HEK293T (cell line): ENCODE results near the gene EXOC4.

Experiments
- CTCF ChIA-PET: fragments of 350-600 bp; formaldehyde crosslinking; extraction: SDS; loops from one replicate; lab custom pipeline; 2021; ENCODE audit warnings: antibody characterized with exemption, inconsistent platforms; lab: Yijun Ruan, JAX
- POLR2A ChIA-PET: fragments of 350-600 bp; formaldehyde crosslinking; extraction: SDS; loops from one replicate; lab custom pipeline; 2020; ENCODE audit warnings: antibody characterized with exemption, inconsistent platforms; lab: Yijun Ruan, JAX
- DNase-seq: peaks from one replicate; pipeline ENCODE4 v3.0.0; 2012; ENCODE audit warnings: mixed read lengths; ENCODE audit errors: extremely low spot score
- ARNT ChIP-seq: fragments of 450-650 bp; IDR thresholded peaks from 2 replicates; pipeline ENCODE4 v1.6.1; 2017; ENCODE audit warnings: mild to moderate bottlenecking
- BHLHE40 ChIP-seq: fragments of 450-650 bp; IDR thresholded peaks from 2 replicates; pipeline ENCODE4 v1.6.1; 2016; ENCODE audit warnings: mild to moderate bottlenecking, moderate library complexity, borderline replicate concordance
- CTBP1 ChIP-seq: fragments of 450-650 bp; IDR thresholded peaks from 2 replicates; pipeline ENCODE4 v1.6.1; 2016; ENCODE audit warnings: borderline replicate concordance
- ELF4 ChIP-seq: fragments of 450-650 bp; IDR thresholded peaks from 2 replicates; pipeline ENCODE4 v1.6.1; 2017; ENCODE audit warnings: antibody characterized with exemption
- FOXA1 ChIP-seq: fragments of 450-650 bp; IDR thresholded peaks from 2 replicates; pipeline ENCODE4 v1.6.1; 2016; ENCODE audit warnings: mild to moderate bottlenecking
- FOXK2 ChIP-seq: fragments of 450-650 bp; IDR thresholded peaks from 2 replicates; pipeline ENCODE4 v1.6.1; 2016; ENCODE audit warnings: mild to moderate bottlenecking
- FOXM1 ChIP-seq: fragments of 450-650 bp; IDR thresholded peaks from 2 replicates; pipeline ENCODE4 v1.6.1; 2017; ENCODE audit warnings: mild to moderate bottlenecking, borderline replicate concordance
- HDGF ChIP-seq: fragments of 450-650 bp; IDR thresholded peaks from 2 replicates; pipeline ENCODE4 v1.6.1; 2017; ENCODE audit warnings: antibody characterized with exemption, borderline replicate concordance
- L3MBTL2 ChIP-seq: fragments of 450-650 bp; conservative IDR thresholded peaks from 2 replicates; pipeline ENCODE4 v1.6.1; 2016; ENCODE audit warnings: mild to moderate bottlenecking
- LEF1 ChIP-seq: fragments of 450-650 bp; IDR thresholded peaks from 2 replicates; pipeline ENCODE4 v1.6.1; 2017; ENCODE audit warnings: mild to moderate bottlenecking, borderline replicate concordance
- NFRKB ChIP-seq: fragments of 450-650 bp; IDR thresholded peaks from 2 replicates; pipeline ENCODE4 v1.6.1; 2016; ENCODE audit warnings: mild to moderate bottlenecking, moderate library complexity
- SP1 ChIP-seq: fragments of 450-650 bp; IDR thresholded peaks from 2 replicates; pipeline ENCODE4 v1.6.1; 2017
- SUZ12 ChIP-seq: fragments of 450-650 bp; IDR thresholded peaks from 2 replicates; pipeline ENCODE4 v1.6.1; 2016; ENCODE audit warnings: mild to moderate bottlenecking
- TARDBP ChIP-seq: fragments of 450-650 bp; IDR thresholded peaks from 2 replicates; pipeline ENCODE4 v1.6.1; 2016
- ZNF384 ChIP-seq: fragments of 450-650 bp; IDR thresholded peaks from 2 replicates; pipeline ENCODE4 v1.6.1; 2016
- TF ChIP-seq, protein P1 (sequence below): fragments of 450-650 bp; IDR thresholded peaks from 2 replicates; pipeline ENCODE4 v1.6.1; 2016

Gene EXOC4

DNA sequence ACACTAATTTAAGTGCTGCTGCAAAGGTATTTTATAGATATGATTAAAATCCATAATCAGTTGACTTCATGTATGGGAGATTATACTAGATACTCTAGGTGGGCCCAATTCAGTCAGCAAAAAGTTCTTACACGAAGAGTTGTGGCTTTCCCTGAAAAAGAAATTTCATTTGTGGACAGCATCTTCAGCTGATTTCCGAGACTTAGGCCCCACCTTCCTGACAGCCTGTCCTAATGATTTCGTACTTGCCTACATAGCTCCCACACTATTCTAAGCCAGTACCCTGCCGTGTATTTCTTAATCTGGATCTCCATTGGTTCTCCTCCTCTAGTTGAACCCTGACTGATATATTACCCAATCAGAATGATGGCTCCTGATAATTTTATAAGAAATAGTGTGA is 297.9 kb downstream of the EXOC4 start:
- POLR2A ChIA-PET = no interaction called here
- TF ChIP-seq HDGF (no peak), ELF4 (no peak), FOXK2 (no peak), SP1 (no peak), FOXM1 (no peak), LEF1 (no peak)
- no peak for DNase-seq
- CTCF ChIA-PET = no interaction called here

DNA sequence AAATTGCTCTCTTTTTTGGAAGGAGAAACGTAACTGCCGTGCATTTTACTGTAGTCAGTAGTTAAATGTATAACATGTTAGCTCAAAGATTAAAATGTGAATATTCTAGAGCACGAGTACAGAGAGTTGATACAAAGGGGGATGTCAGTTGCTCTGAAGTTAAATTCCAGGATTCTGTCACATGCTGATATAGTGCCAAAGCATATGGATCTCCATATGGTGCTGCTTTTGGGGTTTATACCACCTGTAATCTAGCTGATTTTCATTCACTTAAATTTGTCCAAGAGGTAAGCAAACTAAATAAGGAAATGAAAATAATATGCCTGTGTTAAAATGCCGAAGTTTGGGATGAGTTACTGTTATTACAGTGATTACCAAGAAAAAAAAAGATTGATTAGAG is 298.6 kb downstream of the EXOC4 start:
- POLR2A ChIA-PET = no interaction called here
- CTCF ChIA-PET = no interaction called here
- no peak for TF ChIP-seq FOXK2
- TF ChIP-seq BHLHE40 = no peak
- no peak for TF ChIP-seq L3MBTL2
- TF ChIP-seq SP1 = no peak
- no peak for TF ChIP-seq FOXA1
- TF ChIP-seq LEF1 = no peak
- no peak for TF ChIP-seq ZNF384
- TF ChIP-seq ARNT = no peak
- no peak for TF ChIP-seq HDGF
- no peak for TF ChIP-seq CTBP1
- no peak for TF ChIP-seq FOXM1
- TF ChIP-seq NFRKB = no peak
- no peak for TF ChIP-seq TARDBP
- no peak for TF ChIP-seq SUZ12
- TF ChIP-seq ELF4 = no peak
- TF ChIP-seq, protein P1, sequence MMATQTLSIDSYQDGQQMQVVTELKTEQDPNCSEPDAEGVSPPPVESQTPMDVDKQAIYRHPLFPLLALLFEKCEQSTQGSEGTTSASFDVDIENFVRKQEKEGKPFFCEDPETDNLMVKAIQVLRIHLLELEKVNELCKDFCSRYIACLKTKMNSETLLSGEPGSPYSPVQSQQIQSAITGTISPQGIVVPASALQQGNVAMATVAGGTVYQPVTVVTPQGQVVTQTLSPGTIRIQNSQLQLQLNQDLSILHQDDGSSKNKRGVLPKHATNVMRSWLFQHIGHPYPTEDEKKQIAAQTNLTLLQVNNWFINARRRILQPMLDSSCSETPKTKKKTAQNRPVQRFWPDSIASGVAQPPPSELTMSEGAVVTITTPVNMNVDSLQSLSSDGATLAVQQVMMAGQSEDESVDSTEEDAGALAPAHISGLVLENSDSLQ = no peak
- DNase-seq = no peak

DNA sequence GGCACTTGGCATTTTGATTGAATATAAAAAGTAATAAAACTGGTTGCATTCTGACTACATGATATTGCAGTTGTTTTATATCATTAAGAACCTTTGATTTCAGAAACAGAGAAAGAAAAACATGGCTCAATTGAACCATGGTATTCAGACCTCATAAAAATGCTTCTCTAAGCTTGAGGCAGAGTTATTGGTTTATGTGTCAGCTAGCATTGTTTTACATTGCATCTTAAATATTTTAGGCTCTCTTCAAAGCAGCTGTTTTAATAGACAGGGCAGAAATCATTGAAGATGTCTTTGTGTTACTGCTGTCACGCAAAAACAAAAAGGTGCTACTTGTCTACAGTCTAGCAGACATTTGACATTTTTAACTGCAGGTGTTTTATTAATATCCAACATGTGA is 299.2 kb downstream of the EXOC4 start:
- ChIA-PET CTCF (no interaction called here), POLR2A (no interaction called here)
- DNase-seq = no peak
- TF ChIP-seq SUZ12 (no peak), SP1 (no peak), ELF4 (no peak), L3MBTL2 (no peak), FOXK2 (no peak), FOXM1 (no peak), HDGF (no peak), CTBP1 (no peak), NFRKB (no peak), FOXA1 (no peak), ZNF384 (no peak)
- TF ChIP-seq, protein P1 = no peak; the same call in 1 of the 2 replicates

DNA sequence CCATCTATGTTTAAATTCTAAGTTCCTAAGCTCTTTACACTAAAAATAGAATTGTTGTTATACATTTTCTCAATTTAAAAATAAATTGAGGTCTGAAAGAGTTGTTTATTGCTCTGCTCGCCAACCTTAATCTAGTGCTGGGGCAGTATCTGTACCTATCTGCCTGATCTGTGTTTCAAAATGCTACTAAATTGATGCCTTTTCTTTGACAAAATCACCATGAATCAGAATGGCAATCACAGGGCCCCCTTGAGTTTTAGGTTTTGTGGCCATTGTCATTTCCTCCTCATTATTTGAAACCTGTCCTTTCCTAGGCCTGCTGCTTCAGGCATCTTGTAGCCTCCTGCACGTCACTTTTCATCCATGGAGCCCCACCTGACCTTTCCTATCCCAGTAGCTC is 301.5 kb downstream of the EXOC4 start:
- TF ChIP-seq ARNT (no peak), SP1 (no peak), LEF1 (no peak), FOXK2 (no peak)
- no peak for DNase-seq
- ChIA-PET POLR2A (no interaction called here), CTCF (interaction anchor here (0.5 kb wide), 1 partner anchor 56 kb away, joined by 3 read pairs; no protein-coding TSS in a partner anchor)

DNA sequence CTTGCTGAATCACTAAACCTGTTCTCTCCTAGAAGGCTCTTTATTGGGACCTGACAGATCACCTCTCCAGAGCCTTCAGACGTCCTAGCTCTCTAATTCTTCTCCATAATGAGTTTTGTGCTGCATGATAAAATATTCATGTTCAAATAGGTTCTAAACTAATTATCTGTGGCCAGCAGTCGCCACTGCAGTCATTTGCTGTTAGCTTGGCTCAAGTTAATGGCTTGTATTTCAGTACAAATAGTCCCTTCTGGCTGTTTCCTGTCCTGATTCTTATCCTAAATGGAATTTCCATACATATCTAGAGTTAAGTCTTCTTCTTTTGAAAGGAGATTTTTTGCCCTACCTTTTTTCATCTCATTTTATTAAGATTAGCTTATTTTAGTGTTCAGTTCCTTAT is 303.2 kb downstream of the EXOC4 start:
- CTCF ChIA-PET = interaction anchor here (0.7 kb wide), 1 partner anchor 8 kb away, joined by 3 read pairs; no protein-coding TSS in a partner anchor
- DNase-seq = no peak
- TF ChIP-seq NFRKB (no peak), ZNF384 (no peak), SUZ12 (no peak), SP1 (no peak), CTBP1 (no peak), L3MBTL2 (no peak), FOXA1 (no peak), FOXM1 (no peak), ELF4 (no peak), HDGF (no peak), ARNT (no peak), TARDBP (no peak), FOXK2 (no peak), BHLHE40 (no peak), LEF1 (no peak)
- TF ChIP-seq, protein P1 = no peak
- POLR2A ChIA-PET = no interaction called here

DNA sequence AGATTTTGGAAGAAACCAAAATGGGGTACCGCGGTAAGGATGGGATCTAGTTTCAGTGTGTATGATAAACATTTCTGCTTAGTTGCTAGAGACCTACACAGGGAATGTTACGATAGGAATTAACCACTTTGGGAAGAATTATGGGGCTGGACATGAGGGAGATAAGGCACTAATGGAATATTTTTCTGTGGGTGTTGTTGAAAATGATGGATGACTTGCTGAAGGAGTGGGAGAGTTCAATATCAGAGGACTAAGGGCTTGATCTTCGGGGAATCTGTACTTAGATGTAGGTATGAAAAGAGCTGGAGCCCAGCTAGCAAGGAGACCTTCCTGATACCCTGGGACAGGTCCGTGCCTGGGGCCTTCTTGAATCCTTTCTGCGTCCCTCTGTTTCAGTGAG is 303.7 kb downstream of the EXOC4 start:
- TF ChIP-seq SUZ12 = no peak
- no peak for TF ChIP-seq NFRKB
- TF ChIP-seq FOXA1 = no peak
- no peak for TF ChIP-seq ELF4
- no peak for TF ChIP-seq L3MBTL2
- TF ChIP-seq BHLHE40 = no peak
- TF ChIP-seq, protein P1 = no peak
- TF ChIP-seq FOXK2 = no peak
- TF ChIP-seq ARNT = no peak
- ChIA-PET CTCF (no interaction called here), POLR2A (no interaction called here)
- DNase-seq = no peak
